NCI-H2107 (cell line): ENCODE results near the gene SLIT3.

ENCODE experiments used
- DNase-seq: peaks from one replicate; lab custom pipeline; 2025; lab: John Stamatoyannopoulos, UW

The SLIT3 gene

DNA sequence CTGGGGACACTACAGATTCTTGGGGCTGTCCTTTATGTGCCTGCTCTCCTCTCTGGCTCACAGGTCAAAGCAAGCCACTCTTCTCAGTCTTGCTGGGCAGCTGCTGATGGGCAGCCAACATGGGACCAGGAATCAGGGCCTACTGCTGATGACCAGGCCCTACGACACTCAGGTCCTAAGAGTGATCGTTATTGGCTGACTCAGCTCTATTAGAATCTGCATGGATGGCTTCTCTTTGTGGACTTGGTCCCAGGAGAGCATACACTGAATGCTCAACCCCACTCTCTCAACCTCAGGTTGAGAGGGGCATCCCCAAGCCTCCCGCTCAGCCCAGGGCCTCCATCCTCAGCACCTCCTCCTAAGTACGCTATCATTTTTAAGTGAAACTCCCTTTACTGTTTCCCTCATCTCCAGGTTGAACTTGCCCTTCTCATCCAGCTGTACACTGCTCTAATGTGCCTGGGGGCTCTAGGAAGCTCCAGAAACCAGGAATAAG is 471.0 kb downstream of the SLIT3 start:
- DNase-seq = no peak

GRCh38 chr5:168829044-168829443 is 471.9 kb downstream of the SLIT3 start:
- no peak for DNase-seq

DNA sequence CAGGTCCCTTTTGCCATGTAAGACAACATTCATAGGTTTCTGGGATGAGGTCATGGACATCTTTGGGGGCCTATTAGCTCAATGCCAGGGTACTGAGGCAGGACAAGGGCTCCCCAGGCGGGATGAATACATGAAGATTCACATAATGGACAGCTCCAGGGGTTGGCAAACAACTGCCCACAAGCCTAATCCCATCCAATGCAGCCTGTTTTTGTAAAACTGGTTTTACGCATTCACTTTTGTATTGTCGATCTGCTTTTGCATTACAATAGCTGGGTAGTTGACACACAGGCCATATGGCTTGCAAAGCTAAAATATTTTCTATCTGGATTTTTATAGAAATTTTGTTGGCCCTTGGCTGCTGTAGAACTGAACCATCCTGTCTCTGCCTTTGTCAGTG is 473.3 kb downstream of the SLIT3 start:
- DNase-seq = no peak

DNA sequence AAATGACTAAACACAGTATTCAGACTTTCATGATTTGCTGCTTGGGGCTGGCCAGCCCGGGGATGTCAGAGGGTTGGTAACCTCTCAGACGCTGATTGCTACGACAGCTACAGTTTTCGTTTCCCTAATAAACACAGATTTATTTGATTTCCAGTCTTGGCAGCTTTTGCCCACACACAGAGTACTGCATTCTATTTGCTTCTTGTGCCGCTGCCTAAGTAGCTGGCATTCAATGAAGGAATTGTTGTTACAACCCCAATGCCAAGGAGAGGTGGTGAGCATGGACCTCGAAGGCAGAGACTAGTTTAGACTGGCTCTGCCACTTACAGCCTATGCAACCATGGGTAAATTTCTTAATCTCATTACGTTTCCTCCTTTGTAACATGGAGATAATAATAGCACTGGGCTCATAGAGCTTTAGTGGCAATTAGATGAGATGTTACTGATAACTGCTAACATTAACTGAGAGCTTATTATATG is 474.7 kb downstream of the SLIT3 start:
- no peak for DNase-seq

DNA sequence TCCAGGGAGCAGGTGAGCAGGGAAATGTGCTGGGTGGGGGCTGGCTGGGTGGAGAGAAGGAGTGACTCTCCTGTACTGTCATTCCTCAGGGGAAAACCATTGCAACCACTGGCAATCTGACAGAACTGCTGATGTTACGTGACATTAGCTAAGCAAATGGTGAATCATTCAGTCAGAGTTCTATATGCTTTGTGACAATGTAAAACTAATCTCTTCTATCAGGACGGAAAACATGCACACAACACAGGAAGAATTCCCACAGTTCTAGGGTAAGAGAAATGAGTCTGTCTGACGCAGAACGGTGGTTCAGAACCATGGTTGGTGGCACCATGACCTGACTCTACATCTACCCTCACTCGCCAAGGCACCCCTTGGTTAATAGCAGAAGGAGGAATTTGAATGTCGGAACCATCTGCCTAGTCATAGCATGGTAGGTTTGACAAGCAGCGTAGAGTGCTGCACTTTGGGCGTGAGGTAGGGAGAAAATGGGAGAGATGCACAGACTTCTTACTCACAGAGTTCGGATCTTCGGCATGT is 478.1 kb downstream of the SLIT3 start:
- DNase-seq = no peak

DNA sequence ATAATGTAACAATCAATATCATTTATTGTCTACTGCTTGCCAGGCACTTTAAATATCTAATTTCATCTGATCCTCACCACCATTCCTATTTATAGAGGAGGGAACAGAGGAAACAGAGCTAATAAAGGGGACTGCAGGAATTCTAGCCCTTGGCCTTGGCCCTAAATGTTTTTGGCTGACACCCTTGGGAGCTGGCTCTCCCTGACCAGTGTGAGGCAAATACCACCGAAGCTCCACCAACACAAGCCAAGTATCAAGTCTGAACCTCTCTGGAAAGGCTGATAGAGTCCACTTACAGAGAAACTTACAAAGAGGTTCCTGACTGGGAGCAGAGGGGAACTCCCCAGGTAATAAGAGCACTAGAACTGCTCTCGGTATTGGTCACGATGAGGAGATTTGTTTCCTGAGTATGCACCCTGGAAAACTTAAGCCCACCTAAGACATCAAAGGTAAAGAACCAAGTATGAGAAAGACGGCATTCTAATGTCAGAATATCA is 478.6 kb downstream of the SLIT3 start:
- no peak for DNase-seq

DNA sequence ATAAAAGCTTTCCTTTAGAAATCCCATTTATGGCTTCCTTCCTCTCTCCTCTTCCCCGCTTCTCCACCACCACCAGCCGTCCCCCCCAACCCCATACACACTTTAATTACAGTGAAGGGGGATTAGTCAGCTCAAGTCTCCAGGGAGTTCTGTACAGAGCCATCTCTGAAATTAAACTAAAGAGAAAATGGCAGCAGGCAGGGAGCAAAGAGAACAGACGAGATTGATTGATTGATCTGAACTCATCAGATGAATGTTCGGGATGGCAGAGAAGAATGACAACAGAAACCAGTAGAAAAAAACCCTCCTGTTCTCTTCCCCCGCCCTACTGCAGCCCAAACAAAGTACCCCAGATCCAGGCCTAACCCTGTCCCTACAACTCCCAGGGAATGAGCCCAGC is 480.1 kb downstream of the SLIT3 start:
- no peak for DNase-seq

GRCh38 chr5:168819004-168819621 is 481.8 kb downstream of the SLIT3 start:
- no peak for DNase-seq

- no peak for DNase-seq
Observed at GRCh38 chr5:168818558-168818957, 482.4 kb downstream of the SLIT3 start.

DNA sequence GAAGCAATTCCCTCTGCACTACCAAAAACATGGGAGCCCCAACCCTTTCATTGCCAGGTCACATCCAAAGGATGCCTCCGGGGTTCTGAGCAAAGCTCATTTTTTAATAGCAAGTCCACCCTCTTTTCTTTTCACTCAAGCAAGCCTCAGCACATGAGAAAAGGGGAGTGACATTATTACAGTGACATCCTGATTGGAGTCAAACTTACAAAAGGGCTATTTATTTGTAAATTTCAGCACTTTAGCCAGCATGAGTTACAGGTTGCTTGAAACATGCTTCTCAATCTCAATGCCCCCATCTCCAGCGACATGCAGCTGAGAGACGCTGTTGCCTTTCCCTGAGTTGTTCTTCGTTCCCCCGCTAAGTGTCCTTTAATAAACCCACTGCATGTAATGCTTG is 483.3 kb downstream of the SLIT3 start:
- DNase-seq = no peak

- no peak for DNase-seq
Observed at GRCh38 chr5:168816661-168817060, 484.3 kb downstream of the SLIT3 start.

- DNase-seq = no peak
Observed at GRCh38 chr5:168813184-168813968, 487.6 kb downstream of the SLIT3 start.

DNA sequence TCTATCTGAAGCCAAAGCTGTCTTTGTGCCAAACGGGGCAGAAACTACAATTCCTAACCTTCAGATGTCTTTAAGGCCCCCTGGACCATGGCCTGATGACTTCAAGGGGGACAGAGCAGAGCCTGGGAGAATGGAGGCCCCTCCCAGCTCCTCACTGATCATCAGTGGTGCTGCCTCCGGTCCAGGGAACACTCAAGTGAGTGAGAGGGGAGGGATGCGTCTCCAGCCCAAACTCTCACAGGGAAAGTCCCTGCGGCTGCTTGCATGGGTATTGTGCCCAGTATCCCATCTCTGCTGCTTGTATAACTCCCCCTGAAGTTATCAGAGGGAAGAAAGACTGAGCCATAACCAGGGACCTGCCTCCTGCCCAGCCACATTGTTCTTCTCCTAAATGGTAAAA is 490.3 kb downstream of the SLIT3 start:
- no peak for DNase-seq

GRCh38 chr5:168809218-168809617 is 491.7 kb downstream of the SLIT3 start:
- DNase-seq = no peak

- DNase-seq = no peak
Observed at GRCh38 chr5:168808051-168808616, 492.8 kb downstream of the SLIT3 start.

- DNase-seq = no peak
Observed at GRCh38 chr5:168807287-168807686, 493.7 kb downstream of the SLIT3 start.

DNA sequence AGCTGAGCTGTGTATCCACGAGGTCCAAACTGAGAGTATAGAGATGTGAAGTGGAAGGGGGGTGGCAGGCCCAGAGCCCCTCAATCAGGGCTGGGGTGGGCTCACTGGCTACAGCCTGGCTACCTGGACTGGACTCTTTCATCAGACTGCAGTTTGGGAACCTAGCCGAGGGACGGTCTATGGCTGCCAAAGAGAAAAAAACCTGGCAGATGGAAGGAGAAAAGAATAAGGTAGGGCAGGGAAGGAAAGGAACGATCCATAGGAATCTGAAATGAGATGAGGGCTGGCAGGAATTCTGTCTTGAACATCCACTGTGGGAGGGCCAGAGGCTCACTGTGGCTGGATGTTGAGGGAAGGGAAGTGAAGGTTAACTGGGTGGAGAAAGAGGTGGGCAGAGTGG is 497.4 kb downstream of the SLIT3 start:
- DNase-seq = no peak

- no peak for DNase-seq
Observed at GRCh38 chr5:168802337-168802736, 498.6 kb downstream of the SLIT3 start.

GRCh38 chr5:168801567-168801966 is 499.4 kb downstream of the SLIT3 start:
- no peak for DNase-seq

GRCh38 chr5:168800701-168801100 is 500.2 kb downstream of the SLIT3 start:
- DNase-seq = no peak

GRCh38 chr5:168798065-168799023 is 502.6 kb downstream of the SLIT3 start:
- no peak for DNase-seq
